Breast epithelium (tissue), 4 donors: ENCODE data around the gene F13B. TPM values are rescaled to one million over a fixed set of nuclear protein-coding genes. Genes with fewer than 3 reads are reported as not detected.

ENCODE experiments used
- DNase-seq, 2 donors: peaks; one replicate each; pipeline ENCODE4 v3.0.0-alpha.2; 2019; ENCODE audit warnings: low spot score in 2 of 2
- H3K27ac ChIP-seq, 2 donors: fragments of 200-600 bp; sonication (generic) in 1 of 2; one replicate each; pipeline ENCODE4 v1.5.1; 2016 to 2019; ENCODE audit warnings: mild to moderate bottlenecking in 1 of 2
- H3K27me3 ChIP-seq, 2 donors: fragments of 200-600 bp; sonication (generic) in 1 of 2; one replicate each; pipeline versions ENCODE4 v1.5.1 to v1.6.0; 2017 to 2019; ENCODE audit warnings: control low read depth in 1 of 2, mild to moderate bottlenecking in 1 of 2
- H3K36me3 ChIP-seq: fragments of 200-600 bp; one replicate; pipeline ENCODE4 v1.5.1; 2019
- H3K4me1 ChIP-seq, 2 donors: fragments of 200-600 bp; sonication (generic); one replicate each; pipeline ENCODE4 v1.5.1; 2016 to 2019; ENCODE audit warnings: control low read depth in 1 of 2
- H3K4me3 ChIP-seq, 3 donors: fragments of 200-600 bp; sonication (generic); 1 replicate in 2 of 3; 2 replicates in 1 of 3; pipeline ENCODE4 v1.5.1; 2016 to 2019; ENCODE audit warnings: mild to moderate bottlenecking in 3 of 3, moderate library complexity in 2 of 3
- H3K9me3 ChIP-seq, 2 donors: fragments of 200-600 bp; sonication (generic) in 1 of 2; one replicate each; pipeline ENCODE4 v1.5.1; 2016 to 2019; ENCODE audit warnings: control low read depth in 1 of 2
- CTCF ChIP-seq, 3 donors: fragments of 450-650 bp; IDR thresholded peaks; one replicate each; pipeline ENCODE4 v1.5.1; 2016 to 2017; ENCODE audit warnings: antibody characterized with exemption in 3 of 3, mild to moderate bottlenecking in 3 of 3, moderate library complexity in 3 of 3
- POLR2A ChIP-seq: fragments of 450-650 bp; IDR thresholded peaks from one replicate; pipeline ENCODE4 v1.6.1; 2016; ENCODE audit warnings: antibody characterized with exemption, mild to moderate bottlenecking, moderate library complexity
- POLR2AphosphoS5 ChIP-seq, 3 donors: sonication (generic); formaldehyde crosslinking; IDR thresholded peaks; one replicate each; pipeline ENCODE4 v1.6.1; 2017; ENCODE audit warnings: antibody characterized with exemption in 3 of 3
- intact Hi-C: fragments of 100-400 bp; cut with DNase I; formaldehyde crosslinking; loops from one replicate; pipeline ENCODE4 v1.15.1; 2023; ENCODE audit warnings: low total_unique reads
- total RNA-seq, 3 donors: library from RNA; depleted of rRNA; stranded (reverse); fragments of >200 nt; gene quantifications; one replicate each; pipeline ENCODE4 v1.1.0, GENCODE V29; 2016

Gene F13B
- total RNA-seq, 3 donors from 2014 or later: not detected

GRCh38 chr1:197073978-197074377 is 6.9 kb upstream of the F13B start:
- H3K4me1 ChIP-seq: no peaks in the 10 kb centered on the region
- no peak overlapping the region for H3K4me3 ChIP-seq
- H3K9me3 ChIP-seq: no peaks in the 10 kb centered on the region
- H3K27me3 ChIP-seq: no peaks in the 10 kb centered on the region
- no peaks in the 10 kb centered on the region for H3K36me3 ChIP-seq
- intact Hi-C loops: no loop called here
- no peak for DNase-seq
- no peak for TF ChIP-seq POLR2AphosphoS5 (IDR thresholded peaks at IDR 0.05)
- TF ChIP-seq POLR2A: no peak
- no peak for TF ChIP-seq CTCF (IDR thresholded peaks at IDR 0.05)
- H3K27ac ChIP-seq: no peak overlapping the region

- Histone ChIP-seq H3K36me3 (no peaks in the 10 kb centered on the region), H3K27me3 (no peaks in the 10 kb centered on the region), H3K9me3 (no peaks in the 10 kb centered on the region), H3K27ac (no peak overlapping the region), H3K4me1 (no peaks in the 10 kb centered on the region), H3K4me3 (no peak overlapping the region)
- TF ChIP-seq POLR2AphosphoS5 (IDR thresholded peaks at IDR 0.05) (no peak), POLR2A (no peak), CTCF (IDR thresholded peaks at IDR 0.05) (no peak)
- no peak for DNase-seq
- intact Hi-C loops: no loop called here
Measured at GRCh38 chr1:197067457-197067818, 378 bp upstream of the F13B start.

- intact Hi-C loops: no loop called here
- DNase-seq: no peak
Measured at GRCh38 chr1:197066277-197066676, 783 bp downstream of the F13B start.

GRCh38 chr1:197065559-197065958 is 1.5 kb downstream of the F13B start:
- intact Hi-C loops: no loop called here
- TF ChIP-seq CTCF (IDR thresholded peaks at IDR 0.05) (no peak), POLR2AphosphoS5 (IDR thresholded peaks at IDR 0.05) (no peak), POLR2A (no peak)
- Histone ChIP-seq H3K4me3 (no peak overlapping the region), H3K36me3 (no peaks in the 10 kb centered on the region), H3K27me3 (no peaks in the 10 kb centered on the region), H3K9me3 (no peaks in the 10 kb centered on the region), H3K27ac (no peak overlapping the region), H3K4me1 (no peaks in the 10 kb centered on the region)
- DNase-seq: no peak

More at GRCh38 chr1:197066277-197066676, 783 bp downstream of the F13B start:
- Histone ChIP-seq H3K36me3 (no peaks in the 10 kb centered on the region), H3K4me1 (no peaks in the 10 kb centered on the region), H3K9me3 (no peaks in the 10 kb centered on the region), H3K27me3 (no peaks in the 10 kb centered on the region), H3K27ac (no peak overlapping the region), H3K4me3 (no peak overlapping the region)
- TF ChIP-seq POLR2A (no peak), CTCF (IDR thresholded peaks at IDR 0.05) (no peak), POLR2AphosphoS5 (IDR thresholded peaks at IDR 0.05) (no peak)

- TF ChIP-seq POLR2AphosphoS5 (IDR thresholded peaks at IDR 0.05): no peak
- H3K9me3 ChIP-seq: no peaks in the 10 kb centered on the region
- H3K4me3 ChIP-seq: no peak overlapping the region
- no peaks in the 10 kb centered on the region for H3K4me1 ChIP-seq
- H3K36me3 ChIP-seq: no peaks in the 10 kb centered on the region
- no peaks in the 10 kb centered on the region for H3K27me3 ChIP-seq
- no peak for DNase-seq
- intact Hi-C loops: no loop called here
- no peak overlapping the region for H3K27ac ChIP-seq
Measured at GRCh38 chr1:197063212-197063611, 3.8 kb downstream of the F13B start.

GRCh38 chr1:197062692-197063091 is 4.4 kb downstream of the F13B start:
- no peak for DNase-seq
- Histone ChIP-seq H3K36me3 (no peaks in the 10 kb centered on the region), H3K4me3 (no peak overlapping the region), H3K27me3 (no peaks in the 10 kb centered on the region), H3K4me1 (no peaks in the 10 kb centered on the region), H3K9me3 (no peaks in the 10 kb centered on the region), H3K27ac (no peak overlapping the region)
- TF ChIP-seq CTCF (IDR thresholded peaks at IDR 0.05) (no peak), POLR2AphosphoS5 (IDR thresholded peaks at IDR 0.05) (no peak), POLR2A (no peak)
- intact Hi-C loops: no loop called here
